SH-SY5Y (cell line): ENCODE results near the gene TSEN34.

ENCODE experiments used
- GATA2 ChIP-seq: IDR thresholded peaks from 2 replicates; pipeline ENCODE4 v1.6.1; 2011; ENCODE audit warnings: mild to moderate bottlenecking, low read depth, low read length
- GATA3 ChIP-seq: IDR thresholded peaks from 2 replicates; pipeline ENCODE4 v1.6.1; 2011; ENCODE audit warnings: low read depth, mild to moderate bottlenecking, low read length, moderate library complexity

The TSEN34 gene

DNA sequence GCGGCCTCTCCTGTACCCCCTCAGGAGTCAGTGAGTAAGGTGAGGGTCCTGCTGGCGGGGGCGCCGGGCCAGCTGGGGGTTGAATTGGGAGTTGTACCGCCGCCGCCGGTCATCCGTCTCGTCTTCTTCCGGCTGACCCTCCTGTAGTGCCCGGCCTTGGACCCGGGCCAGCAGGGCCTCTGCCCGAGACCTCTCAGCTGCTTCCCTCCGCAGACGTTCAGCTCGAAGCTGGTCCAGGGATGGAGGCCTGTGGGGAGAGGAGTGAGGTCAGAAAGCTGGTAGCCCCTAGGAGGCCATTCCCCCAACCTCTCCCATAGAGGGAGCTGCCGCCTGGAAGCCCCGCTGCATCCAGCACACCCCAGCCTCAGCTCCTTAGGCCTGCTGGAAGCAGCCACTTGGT lies 35.4 kb upstream of the TSEN34 start:
- TF ChIP-seq GATA3 (no peak), GATA2 (no peak)

- TF ChIP-seq GATA3: no peak
- no peak for TF ChIP-seq GATA2
These were observed 34.6 kb upstream of the TSEN34 start for GRCh38 chr19:54156490-54156889.

GRCh38 chr19:54156953-54157352 lies 34.2 kb upstream of the TSEN34 start:
- no peak for TF ChIP-seq GATA3
- no peak for TF ChIP-seq GATA2

GRCh38 chr19:54158812-54159351 lies 32.2 kb upstream of the TSEN34 start:
- TF ChIP-seq GATA2: no peak

DNA sequence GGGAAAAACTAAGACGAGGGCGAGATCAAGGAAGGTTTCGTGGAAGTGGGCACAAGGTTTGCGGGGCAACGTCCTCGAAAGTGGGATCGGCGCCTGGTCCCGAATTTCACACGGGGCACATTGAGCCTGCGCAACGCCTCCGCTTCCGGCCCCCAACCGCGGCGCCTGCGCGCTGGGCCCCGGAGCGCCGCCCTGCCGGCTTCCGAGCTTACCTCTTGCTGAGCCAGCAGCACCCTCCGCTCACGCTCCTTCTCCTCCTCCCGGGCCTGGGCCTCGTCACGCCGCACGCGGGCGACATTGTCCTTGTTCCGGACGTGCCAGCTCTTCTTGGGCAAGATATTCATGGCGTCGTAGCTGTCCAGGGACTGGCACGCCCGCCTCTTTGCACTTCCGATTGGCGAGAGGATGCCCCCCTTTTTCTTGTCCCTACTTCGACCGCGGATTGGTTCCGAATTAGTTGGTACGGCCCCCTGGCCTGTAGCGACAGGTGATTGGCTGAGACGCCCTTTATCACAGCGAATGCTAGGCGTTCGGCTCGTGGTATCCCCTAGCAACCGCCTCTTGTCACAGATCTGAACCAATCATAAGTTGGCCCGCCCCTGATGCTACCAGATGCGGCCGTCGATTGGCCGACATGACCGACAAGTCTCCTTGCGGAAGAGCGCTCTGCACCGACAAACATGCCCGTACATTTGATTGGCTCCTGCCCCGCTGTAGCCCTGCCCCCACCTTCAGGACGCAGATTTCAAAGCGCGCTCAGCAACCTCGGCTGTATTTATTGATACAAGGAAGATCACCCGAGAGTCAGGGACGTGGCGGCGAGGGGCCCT lies 31.5 kb upstream of the TSEN34 start, which contains the start of gene LENG1:
TSS of gene LENG1 (minus strand) at position 370 of the 830 bp plus-strand sequence. CDS start at position 344, 26 bp downstream.
- TF ChIP-seq GATA3 (no peak), GATA2 (no peak)

DNA sequence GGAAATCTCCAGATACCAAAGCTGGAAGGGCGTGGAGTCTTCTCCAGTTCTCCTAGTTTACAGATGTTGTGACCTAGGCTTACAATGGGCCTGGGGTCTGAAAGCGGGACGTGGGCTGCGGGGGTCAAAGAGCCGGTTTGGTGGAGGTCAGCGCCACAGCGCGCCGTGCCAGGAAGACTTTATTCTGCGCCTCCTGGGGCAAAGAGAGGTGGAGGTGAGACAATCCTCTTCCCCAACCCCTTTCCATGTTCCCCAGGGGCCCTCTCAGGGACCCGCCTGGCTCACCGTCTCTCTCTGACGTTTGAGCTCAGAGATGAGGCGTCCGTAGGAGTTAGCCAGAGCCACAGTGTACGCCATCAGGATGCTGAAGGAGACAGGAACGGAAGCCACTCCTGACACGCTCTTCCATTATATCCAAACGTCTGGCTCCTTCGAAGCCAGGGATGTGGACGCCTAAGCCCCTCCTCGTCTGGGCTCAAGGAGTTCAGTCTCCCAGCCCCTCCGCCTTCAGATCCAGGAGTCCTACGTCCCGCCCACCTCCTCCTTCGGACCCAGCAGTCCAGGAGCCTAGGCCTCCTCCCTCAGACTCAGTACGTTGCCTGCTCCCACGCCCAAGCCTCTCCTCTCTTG lies 30.8 kb upstream of the TSEN34 start:
- no peak for TF ChIP-seq GATA3

- TF ChIP-seq GATA3 (no peak), GATA2 (no peak)
These were observed 30.3 kb upstream of the TSEN34 start for GRCh38 chr19:54160854-54161253.

DNA sequence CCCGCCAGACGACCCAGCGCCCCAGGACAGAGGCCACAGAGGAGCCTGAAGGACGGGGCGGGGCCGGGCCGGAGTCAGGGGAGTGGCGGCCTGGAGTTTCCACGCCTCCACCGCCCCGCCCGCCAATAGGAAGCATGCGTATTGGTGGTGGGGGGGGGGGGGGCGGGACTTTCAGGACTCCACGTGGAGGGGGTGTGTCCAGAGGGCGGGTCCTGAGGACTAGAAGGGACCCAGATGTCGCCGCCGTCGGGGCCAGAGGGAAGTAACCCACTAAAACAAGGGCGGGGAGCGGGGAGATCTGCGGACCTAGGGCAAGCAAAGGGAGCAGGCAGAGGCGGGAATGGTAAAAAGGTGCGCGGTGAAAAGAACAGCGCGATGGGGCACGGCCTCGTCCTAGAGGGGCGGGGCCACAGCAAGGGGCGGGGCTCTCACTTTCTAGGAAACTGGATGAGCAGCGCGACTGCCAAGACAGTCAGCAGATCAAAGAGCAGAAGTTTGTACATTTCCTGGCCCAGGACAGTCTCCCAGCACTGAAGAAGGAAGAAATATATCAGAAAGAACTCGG lies 28.8 kb upstream of the TSEN34 start:
- no peak for TF ChIP-seq GATA3
- no peak for TF ChIP-seq GATA2

- TF ChIP-seq GATA3: no peak
- TF ChIP-seq GATA2: no peak
These were observed 28.2 kb upstream of the TSEN34 start for GRCh38 chr19:54162884-54163283.

DNA sequence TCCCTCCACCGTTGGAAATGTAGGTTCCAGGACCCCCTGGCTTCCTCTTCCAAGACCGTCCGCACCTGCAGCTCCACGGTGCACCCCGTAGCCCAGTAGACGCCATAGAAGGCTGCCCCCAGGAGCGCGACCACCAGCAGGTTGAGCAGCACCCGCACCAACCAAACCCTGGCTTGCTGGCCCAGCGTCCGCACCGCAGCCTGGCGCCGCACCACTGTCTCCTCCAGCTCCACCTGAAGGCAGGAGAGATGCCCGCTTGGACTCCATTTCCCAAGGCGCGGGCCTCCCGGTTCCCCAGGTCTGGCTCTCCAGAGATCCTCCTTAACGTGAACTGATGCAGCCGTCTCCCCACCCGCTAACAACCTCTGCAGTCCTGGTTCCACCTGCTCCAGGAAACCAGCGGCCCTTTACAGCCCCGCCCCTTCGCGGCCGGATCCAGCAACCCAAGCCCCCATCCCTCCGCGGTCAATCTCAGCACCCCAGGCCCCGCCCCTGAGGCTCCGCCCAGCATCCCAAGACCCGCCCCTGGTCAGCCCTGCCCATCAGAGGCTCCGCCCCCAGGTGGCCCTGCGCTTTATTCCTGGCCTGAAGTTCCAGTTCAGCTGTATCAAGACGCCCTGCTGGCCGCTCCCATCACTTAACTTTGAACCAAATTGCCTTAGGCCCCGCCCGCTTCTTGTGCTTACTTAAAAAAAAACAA lies 26.6 kb upstream of the TSEN34 start:
- no peak for TF ChIP-seq GATA3
- TF ChIP-seq GATA2: no peak

GRCh38 chr19:54165222-54165621 lies 25.9 kb upstream of the TSEN34 start:
- TF ChIP-seq GATA2 (no peak), GATA3 (no peak)

- TF ChIP-seq GATA3 (no peak), GATA2 (no peak)
These were observed 22.8 kb upstream of the TSEN34 start for GRCh38 chr19:54168174-54168917.

- TF ChIP-seq GATA2 (no peak), GATA3 (no peak)
These were observed 21.9 kb upstream of the TSEN34 start for GRCh38 chr19:54169149-54169740.
